Measurements from ENCODE around the gene ZNF665. TPM values are rescaled to one million over a fixed set of nuclear protein-coding genes. Genes with fewer than 3 reads are reported as not detected.

The ZNF665 gene
- total RNA-seq, 1 donor from 2014 or later: 3.8 TPM

DNA sequence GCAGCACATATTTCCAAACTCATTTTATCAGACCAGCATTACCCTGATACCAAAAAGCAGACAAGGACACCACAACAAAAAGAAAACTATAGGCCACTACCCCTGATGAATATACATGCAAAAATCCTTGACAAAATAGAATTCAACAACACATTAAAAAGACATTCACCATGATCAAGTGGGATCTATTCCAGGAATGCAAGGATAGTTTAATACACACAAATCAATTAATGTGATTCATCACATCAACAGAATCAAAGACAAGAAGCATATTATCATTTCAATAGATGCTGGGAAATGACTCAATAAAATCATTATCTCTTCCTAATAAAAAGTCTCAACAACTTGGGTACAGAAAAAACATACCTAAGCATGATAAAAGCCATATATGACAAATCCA lies 45.5 kb downstream of the ZNF665 start:
- TF ChIP-seq, protein P1, sequence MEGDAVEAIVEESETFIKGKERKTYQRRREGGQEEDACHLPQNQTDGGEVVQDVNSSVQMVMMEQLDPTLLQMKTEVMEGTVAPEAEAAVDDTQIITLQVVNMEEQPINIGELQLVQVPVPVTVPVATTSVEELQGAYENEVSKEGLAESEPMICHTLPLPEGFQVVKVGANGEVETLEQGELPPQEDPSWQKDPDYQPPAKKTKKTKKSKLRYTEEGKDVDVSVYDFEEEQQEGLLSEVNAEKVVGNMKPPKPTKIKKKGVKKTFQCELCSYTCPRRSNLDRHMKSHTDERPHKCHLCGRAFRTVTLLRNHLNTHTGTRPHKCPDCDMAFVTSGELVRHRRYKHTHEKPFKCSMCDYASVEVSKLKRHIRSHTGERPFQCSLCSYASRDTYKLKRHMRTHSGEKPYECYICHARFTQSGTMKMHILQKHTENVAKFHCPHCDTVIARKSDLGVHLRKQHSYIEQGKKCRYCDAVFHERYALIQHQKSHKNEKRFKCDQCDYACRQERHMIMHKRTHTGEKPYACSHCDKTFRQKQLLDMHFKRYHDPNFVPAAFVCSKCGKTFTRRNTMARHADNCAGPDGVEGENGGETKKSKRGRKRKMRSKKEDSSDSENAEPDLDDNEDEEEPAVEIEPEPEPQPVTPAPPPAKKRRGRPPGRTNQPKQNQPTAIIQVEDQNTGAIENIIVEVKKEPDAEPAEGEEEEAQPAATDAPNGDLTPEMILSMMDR (IDR thresholded peaks at IDR 0.05; ENCODE audit: unreplicated experiment): no peak
- no peaks in the 10 kb centered on the region for H3K4me1 Mint-ChIP-seq (ENCODE audit: unreplicated experiment)
- DNase-seq (ENCODE audit: low spot score): no peak
- H3K36me3 Mint-ChIP-seq (ENCODE audit: low read depth, unreplicated experiment): peaks cover 75% of the 10 kb centered on the region
- peak overlapping the region; percentile 4 for H3K4me3 Mint-ChIP-seq (ENCODE audit: unreplicated experiment)
- H3K9me3 Mint-ChIP-seq (ENCODE audit: unreplicated experiment): peaks cover 12% of the 10 kb centered on the region
- no peaks in the 10 kb centered on the region for H3K27me3 Mint-ChIP-seq (ENCODE audit: unreplicated experiment)
- no peak overlapping the region for H3K27ac Mint-ChIP-seq (ENCODE audit: unreplicated experiment)

DNA sequence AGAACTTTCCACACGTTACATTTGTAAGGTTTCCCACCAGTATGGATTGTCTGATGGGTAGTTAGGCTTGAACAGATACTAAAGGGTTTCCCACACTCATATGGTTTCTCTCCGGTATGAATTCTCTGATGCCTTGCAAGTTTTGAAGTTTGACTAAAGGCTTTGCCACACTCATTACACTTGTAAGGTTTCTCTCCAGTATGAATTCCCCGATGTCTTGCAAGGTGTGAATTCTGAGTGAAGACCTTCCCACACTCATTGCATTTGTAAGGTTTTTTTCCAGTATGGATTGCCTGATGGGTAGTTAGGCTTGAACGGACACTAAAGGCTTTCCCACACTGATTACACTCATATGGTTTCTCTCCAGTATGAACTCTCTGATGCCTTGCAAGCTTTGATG lies 52.8 kb downstream of the ZNF665 start:
- Mint-ChIP-seq H3K36me3 (ENCODE audit: low read depth, unreplicated experiment) (peaks cover 55% of the 10 kb centered on the region), H3K4me3 (ENCODE audit: unreplicated experiment) (peak overlapping the region; percentile 79), H3K4me1 (ENCODE audit: unreplicated experiment) (no peaks in the 10 kb centered on the region), H3K9me3 (ENCODE audit: unreplicated experiment) (peaks cover 32% of the 10 kb centered on the region), H3K27ac (ENCODE audit: unreplicated experiment) (no peak overlapping the region), H3K27me3 (ENCODE audit: unreplicated experiment) (no peaks in the 10 kb centered on the region)
- TF ChIP-seq, protein P1 (IDR thresholded peaks at IDR 0.05; ENCODE audit: unreplicated experiment): no peak
- no peak for DNase-seq (ENCODE audit: low spot score)

DNA sequence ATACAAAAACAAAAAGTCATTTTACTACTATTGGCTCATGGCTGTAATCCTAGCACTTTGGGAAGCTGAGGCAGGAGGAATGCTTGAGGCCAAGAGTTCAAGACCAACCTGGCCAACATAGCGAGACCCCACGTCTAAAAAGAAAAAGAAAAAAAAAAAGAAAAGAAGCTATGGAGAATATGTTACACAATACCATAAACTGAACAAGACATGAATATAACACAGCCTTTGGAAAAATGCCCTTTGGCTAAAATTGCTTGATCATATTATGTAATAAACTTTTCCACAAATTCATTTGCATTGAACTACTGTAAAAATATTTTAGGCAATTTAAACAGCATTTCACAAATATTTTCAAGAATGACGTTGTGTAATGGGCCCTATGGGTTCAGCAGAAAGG lies 56.7 kb downstream of the ZNF665 start:
- TF ChIP-seq, protein P1 (IDR thresholded peaks at IDR 0.05; ENCODE audit: unreplicated experiment): no peak
- H3K36me3 Mint-ChIP-seq (ENCODE audit: low read depth, unreplicated experiment): peaks cover 34% of the 10 kb centered on the region
- H3K27me3 Mint-ChIP-seq (ENCODE audit: unreplicated experiment): peaks cover 14% of the 10 kb centered on the region
- peaks cover 16% of the 10 kb centered on the region for H3K9me3 Mint-ChIP-seq (ENCODE audit: unreplicated experiment)
- no peak overlapping the region for H3K4me3 Mint-ChIP-seq (ENCODE audit: unreplicated experiment)
- no peak overlapping the region for H3K27ac Mint-ChIP-seq (ENCODE audit: unreplicated experiment)
- DNase-seq (ENCODE audit: low spot score): no peak
- H3K4me1 Mint-ChIP-seq (ENCODE audit: unreplicated experiment): peaks cover 15% of the 10 kb centered on the region

DNA sequence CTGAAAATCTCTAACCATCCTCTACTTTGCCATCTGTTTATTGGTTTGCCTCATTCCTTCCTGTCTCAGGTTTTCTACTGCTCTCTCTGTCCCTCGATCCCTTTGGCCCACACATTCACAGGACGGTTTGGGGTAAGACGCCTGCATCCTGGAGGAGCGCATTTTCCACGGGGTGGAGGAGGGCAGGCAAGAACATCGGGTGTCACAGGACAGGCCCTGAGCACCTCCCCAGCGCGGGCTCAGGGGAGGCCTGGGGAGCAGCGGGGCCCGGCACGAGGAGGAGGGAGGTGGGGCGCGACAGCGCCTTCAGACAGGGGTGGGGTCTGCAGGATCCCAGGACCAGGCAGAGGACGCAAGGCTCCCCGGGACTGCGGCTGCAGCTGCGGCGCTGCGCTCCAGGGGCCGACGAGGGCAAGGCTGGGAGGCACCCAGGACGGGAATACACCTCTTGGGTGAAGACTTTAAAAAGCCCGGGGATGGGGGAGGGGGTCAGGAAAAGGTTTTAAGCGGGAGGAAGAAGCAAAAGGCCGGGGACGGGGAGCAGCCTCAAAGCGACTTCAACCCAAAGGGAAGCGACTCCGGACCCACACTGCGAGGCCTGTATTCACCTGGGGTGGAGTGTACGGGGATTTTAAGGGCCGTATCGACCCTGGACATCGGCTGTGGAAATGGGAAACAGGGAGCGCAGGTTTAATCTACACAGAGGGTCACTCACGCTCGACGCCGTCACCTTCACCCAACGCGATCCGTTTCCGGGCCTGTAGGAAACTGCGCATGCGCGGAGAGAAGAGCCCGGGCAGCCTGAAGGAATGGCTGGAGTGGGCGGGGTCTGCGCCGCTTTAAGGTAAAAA lies 60.8 kb downstream of the ZNF665 start, which contains the start of gene ZNF415:
Gene ZNF415 (minus strand): TSS at position 770 of the 851 bp plus-strand sequence. CDS start 10,234 bp downstream, outside the sequence.
- Mint-ChIP-seq H3K27me3 (ENCODE audit: unreplicated experiment) (peaks cover 18% of the 10 kb centered on the region), H3K4me1 (ENCODE audit: unreplicated experiment) (peaks cover 24% of the 10 kb centered on the region), H3K36me3 (ENCODE audit: low read depth, unreplicated experiment) (peaks cover 16% of the 10 kb centered on the region), H3K4me3 (ENCODE audit: unreplicated experiment) (peak within 1 kb of the TSS; percentile 90), H3K9me3 (ENCODE audit: unreplicated experiment) (no peaks in the 10 kb centered on the region), H3K27ac (ENCODE audit: unreplicated experiment) (peak within 1 kb of the TSS; percentile 5)
- DNase-seq (ENCODE audit: low spot score): peak; percentile 75
- TF ChIP-seq, protein P1 (IDR thresholded peaks at IDR 0.05; ENCODE audit: unreplicated experiment): no peak

DNA sequence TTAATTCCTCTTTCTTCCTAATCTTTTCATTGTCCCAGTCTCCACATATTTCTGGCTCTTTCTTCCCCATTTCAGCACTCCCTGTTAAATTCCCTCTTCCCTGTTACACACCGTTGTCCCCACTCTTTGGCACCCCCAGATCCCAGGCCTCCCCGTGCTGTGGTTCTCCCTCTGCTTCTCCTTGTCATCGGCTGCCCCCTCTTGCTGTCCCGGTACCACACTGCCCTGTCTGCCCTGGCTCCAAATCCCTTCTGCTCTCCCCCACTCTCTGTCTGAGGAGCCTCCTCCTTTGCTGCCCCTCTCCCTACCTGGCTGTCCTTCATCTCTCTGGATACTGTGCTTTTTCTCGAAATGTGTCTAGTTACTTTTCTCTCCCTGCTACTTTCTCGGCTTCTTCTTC lies 61.4 kb downstream of the ZNF665 start:
- H3K27ac Mint-ChIP-seq (ENCODE audit: unreplicated experiment): peak overlapping the region; percentile 4

More for the DNA sequence above, 61.4 kb downstream of the ZNF665 start:
- Mint-ChIP-seq H3K4me3 (ENCODE audit: unreplicated experiment) (peak overlapping the region; percentile 90), H3K36me3 (ENCODE audit: low read depth, unreplicated experiment) (peaks cover 13% of the 10 kb centered on the region), H3K9me3 (ENCODE audit: unreplicated experiment) (no peaks in the 10 kb centered on the region), H3K4me1 (ENCODE audit: unreplicated experiment) (peaks cover 28% of the 10 kb centered on the region), H3K27me3 (ENCODE audit: unreplicated experiment) (peaks cover 18% of the 10 kb centered on the region)
- TF ChIP-seq, protein P1 (IDR thresholded peaks at IDR 0.05; ENCODE audit: unreplicated experiment): no peak
- no peak for DNase-seq (ENCODE audit: low spot score)

Data from endothelial cell (in vitro differentiated cells).